Lower leg skin (tissue), 4 donors: Measurements from ENCODE around the gene PACRG. TPM values are rescaled to one million over a fixed set of nuclear protein-coding genes. Genes with fewer than 3 reads are reported as not detected.
A peak's percentile ranks its signal among the peaks of the same experiment; 100 is the strongest.

ENCODE experiments used
- DNase-seq, 2 donors: peaks; one replicate each; pipeline ENCODE4 v3.0.0-alpha.2; 2019; ENCODE audit warnings: low spot score in 2 of 2
- H3K4me3 ChIP-seq: fragments of 200-600 bp; sonication (generic); 2 replicates; pipeline ENCODE4 v1.5.1; 2017; ENCODE audit warnings: mild to moderate bottlenecking, low read depth; ENCODE audit not compliant: poor library complexity, severe bottlenecking
- POLR2A ChIP-seq, 2 donors: fragments of 450-650 bp; IDR thresholded peaks; one replicate each; pipeline ENCODE4 v1.6.1; 2016 to 2017; ENCODE audit warnings: antibody characterized with exemption in 2 of 2, mild to moderate bottlenecking in 1 of 2, moderate library complexity in 1 of 2
- whole genome bisulfite sequencing, 2 donors: methylation state at CpG; one replicate each; pipeline ENCODE4 v1.1.5; 2018; 5-methylcytosine and 5-hydroxymethylcytosine counted together
- intact Hi-C: fragments of 100-400 bp; cut with DNase I; formaldehyde crosslinking; loops from one replicate; pipeline ENCODE4 v1.15.0; 2023; ENCODE audit warnings: low total_unique reads
- total RNA-seq, 4 donors: library from RNA; depleted of rRNA; stranded (reverse); fragments of >200 nt; gene quantifications; one replicate each; pipeline ENCODE4 v1.1.0, GENCODE V29; 2016
- TF ChIP-seq, protein P1 (sequence below), 3 donors: fragments of 450-650 bp; IDR thresholded peaks; one replicate each; pipeline ENCODE4 v1.5.1; 2016; ENCODE audit warnings: antibody characterized with exemption in 3 of 3, mild to moderate bottlenecking in 3 of 3, moderate library complexity in 2 of 3

The PACRG gene
- total RNA-seq, 4 donors from 2014 or later, result 0.38 to 3.9 (median 3.4) TPM; not detected in 1

DNA sequence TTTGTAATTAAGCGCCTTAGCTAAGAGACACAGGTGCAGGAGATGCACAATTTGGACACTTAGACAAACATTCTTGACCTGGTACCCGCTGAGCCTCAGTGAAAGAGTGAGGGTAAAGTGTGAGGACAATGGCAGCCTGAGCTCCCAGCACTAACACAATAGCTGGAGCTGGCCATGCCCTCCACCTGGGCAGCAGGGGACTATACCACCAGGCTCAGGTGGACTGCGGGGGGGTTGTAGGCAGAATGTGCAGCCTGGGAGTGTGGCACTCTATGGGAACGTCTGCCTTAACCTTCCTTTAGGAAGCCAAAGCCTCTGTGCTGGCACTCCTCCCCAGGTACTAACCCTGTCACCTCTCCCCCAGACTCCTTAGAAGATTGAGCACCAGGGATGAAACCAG lies 23.8 kb upstream of the PACRG start:
- intact Hi-C loops, result no loop called here
- WGBS, 2 donors, result 87 to 96% methylated on average over 4 of the region's 4 CpGs
- DNase-seq, result no peak
- no peak for TF ChIP-seq POLR2A (IDR thresholded peaks at IDR 0.05)
- TF ChIP-seq, protein P1, sequence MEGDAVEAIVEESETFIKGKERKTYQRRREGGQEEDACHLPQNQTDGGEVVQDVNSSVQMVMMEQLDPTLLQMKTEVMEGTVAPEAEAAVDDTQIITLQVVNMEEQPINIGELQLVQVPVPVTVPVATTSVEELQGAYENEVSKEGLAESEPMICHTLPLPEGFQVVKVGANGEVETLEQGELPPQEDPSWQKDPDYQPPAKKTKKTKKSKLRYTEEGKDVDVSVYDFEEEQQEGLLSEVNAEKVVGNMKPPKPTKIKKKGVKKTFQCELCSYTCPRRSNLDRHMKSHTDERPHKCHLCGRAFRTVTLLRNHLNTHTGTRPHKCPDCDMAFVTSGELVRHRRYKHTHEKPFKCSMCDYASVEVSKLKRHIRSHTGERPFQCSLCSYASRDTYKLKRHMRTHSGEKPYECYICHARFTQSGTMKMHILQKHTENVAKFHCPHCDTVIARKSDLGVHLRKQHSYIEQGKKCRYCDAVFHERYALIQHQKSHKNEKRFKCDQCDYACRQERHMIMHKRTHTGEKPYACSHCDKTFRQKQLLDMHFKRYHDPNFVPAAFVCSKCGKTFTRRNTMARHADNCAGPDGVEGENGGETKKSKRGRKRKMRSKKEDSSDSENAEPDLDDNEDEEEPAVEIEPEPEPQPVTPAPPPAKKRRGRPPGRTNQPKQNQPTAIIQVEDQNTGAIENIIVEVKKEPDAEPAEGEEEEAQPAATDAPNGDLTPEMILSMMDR (IDR thresholded peaks at IDR 0.05), result no peak
- H3K4me3 ChIP-seq, result no peak overlapping the region

- 69 to 90% methylated on average over 4 of the region's 4 CpGs for WGBS, 2 donors
- intact Hi-C loops, result no loop called here
- DNase-seq, result no peak
- TF ChIP-seq, protein P1 (IDR thresholded peaks at IDR 0.05), result no peak
- TF ChIP-seq POLR2A (IDR thresholded peaks at IDR 0.05), result no peak
- H3K4me3 ChIP-seq, result no peak overlapping the region
These were observed 22.0 kb upstream of the PACRG start for GRCh38 chr6:162705736-162706135.

DNA sequence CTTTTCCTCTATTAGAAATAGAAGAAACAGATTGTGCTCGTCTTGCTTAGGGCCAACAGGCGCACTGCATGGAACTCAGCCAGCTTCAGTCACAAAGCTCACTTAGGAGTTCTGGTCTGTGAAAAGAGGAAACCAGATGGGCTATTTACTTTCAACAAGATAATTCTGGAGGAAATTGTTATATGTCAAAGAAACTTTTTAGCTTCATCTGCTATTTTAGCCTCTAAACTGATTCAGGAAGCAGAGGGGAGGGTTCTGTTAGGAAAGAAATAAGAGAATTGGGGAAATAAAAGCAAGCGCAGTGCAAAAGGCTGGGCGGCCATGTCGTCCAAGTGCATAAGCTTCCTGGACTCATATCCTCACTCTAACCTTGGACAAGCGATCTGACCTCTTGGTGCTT lies 21.5 kb upstream of the PACRG start:
- WGBS, 2 donors, result 39% methylated on average over 6 of the region's 6 CpGs
- H3K4me3 ChIP-seq, result no peak overlapping the region
- DNase-seq, result peak in 1 of 2 donors; percentile 39
- TF ChIP-seq, protein P1 (IDR thresholded peaks at IDR 0.05), result no peak
- TF ChIP-seq POLR2A (IDR thresholded peaks at IDR 0.05), result no peak
- intact Hi-C loops, result no loop called here

GRCh38 chr6:162708971-162709370 lies 18.8 kb upstream of the PACRG start:
- no peak overlapping the region for H3K4me3 ChIP-seq
- TF ChIP-seq, protein P1 (IDR thresholded peaks at IDR 0.05), result no peak
- no peak for TF ChIP-seq POLR2A (IDR thresholded peaks at IDR 0.05)
- 99 to 100% methylated on average over 6 of the region's 6 CpGs for WGBS, 2 donors
- DNase-seq, result no peak
- intact Hi-C loops, result no loop called here

DNA sequence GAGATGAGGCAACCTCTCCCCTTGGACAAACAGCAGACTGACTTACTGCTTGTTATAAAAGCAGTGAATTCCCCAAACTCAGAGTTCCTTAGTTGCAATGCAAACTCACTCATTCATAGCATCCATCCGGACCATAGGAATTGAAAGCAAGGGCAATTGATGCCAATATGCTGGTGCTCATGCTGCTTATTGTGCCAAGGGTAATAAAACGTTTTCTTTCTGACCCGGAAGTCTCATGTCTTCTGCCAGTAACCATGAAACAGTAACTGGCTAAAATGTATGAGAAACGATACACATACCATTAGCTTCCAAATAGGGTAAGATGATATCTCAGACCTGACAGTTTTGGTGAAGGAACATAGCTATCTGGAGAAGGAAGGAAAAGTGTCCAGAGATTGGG lies 18.3 kb upstream of the PACRG start:
- intact Hi-C loops, result no loop called here
- DNase-seq, result no peak
- H3K4me3 ChIP-seq, result no peak overlapping the region
- TF ChIP-seq, protein P1 (IDR thresholded peaks at IDR 0.05), result no peak
- no peak for TF ChIP-seq POLR2A (IDR thresholded peaks at IDR 0.05)
- 81 to 89% methylated on average over 4 of the region's 4 CpGs for WGBS, 2 donors

DNA sequence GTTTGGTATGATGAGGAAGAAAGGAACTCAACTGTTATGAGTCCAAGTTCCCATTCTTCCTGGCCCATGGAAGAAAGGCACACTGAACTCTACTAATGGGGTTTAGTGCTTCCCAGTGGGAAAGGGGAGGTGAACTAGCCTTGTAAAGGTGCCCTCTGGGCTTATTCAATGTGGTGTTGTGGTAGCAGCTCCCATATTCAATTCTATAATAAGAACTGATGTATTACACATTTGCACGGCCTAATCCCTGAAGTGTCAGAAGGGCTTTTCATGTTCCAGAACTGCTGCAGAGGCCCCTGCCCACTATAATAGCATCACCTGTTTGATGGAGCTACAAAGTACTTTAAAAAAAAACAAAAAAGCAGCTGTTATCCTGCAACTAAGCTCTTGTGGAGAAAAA lies 17.4 kb upstream of the PACRG start:
- TF ChIP-seq, protein P1 (IDR thresholded peaks at IDR 0.05), result no peak
- no peak for TF ChIP-seq POLR2A (IDR thresholded peaks at IDR 0.05)
- 87 to 100% methylated on average over 1 of the region's 1 CpG for WGBS, 2 donors
- no peak for DNase-seq
- intact Hi-C loops, result no loop called here
- H3K4me3 ChIP-seq, result no peak overlapping the region
